NCI-H2107 (cell line): ENCODE measurements around the gene KRTAP3-2.
A peak's percentile ranks its signal among the peaks of the same experiment; 100 is the strongest.

Source experiments
- DNase-seq: peaks from one replicate; lab custom pipeline; 2025; lab: John Stamatoyannopoulos, UW

Gene KRTAP3-2

DNA sequence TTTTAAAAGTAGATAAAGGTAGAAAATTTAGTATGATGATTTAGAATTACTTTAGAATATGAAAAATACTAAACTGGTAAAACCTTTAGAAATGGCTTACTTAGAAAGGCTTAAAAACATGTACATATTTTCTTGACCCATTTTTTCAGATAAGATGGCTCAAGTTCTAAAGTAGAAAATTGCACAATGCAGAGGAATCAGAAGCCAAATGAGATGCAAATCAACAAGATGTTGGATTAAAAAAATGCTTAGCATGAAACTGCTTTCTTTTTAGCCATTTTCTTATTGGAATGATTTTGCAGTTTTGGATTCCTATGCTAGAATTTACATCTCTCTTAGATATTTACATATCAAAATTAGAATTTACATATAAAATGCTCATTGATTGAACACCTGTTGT is 10.7 kb upstream of the KRTAP3-2 start:
- no peak for DNase-seq

GRCh38 chr17:41009936-41010335 is 10.2 kb upstream of the KRTAP3-2 start:
- no peak for DNase-seq

GRCh38 chr17:41009301-41009760 is 9.6 kb upstream of the KRTAP3-2 start:
- DNase-seq: no peak

DNA sequence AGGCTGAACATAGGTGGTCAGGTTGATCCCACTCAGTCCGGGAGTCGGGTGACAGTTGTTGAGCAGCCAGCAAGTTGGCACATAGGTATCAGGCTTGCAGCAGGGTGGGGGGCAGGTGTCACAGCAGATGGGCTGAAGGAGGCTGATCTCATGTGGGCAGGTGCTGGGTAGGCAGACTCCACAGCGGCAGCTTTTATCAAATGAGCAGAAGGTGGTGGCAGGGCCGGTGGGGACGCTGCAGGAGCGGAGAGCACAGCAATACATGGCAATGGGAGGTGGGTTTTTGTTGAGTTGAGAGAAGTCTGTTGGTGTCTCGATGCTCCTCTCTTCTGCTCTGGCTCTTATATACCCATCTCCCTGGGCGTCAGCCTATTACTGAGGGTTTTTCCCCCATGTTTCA is 9.1 kb upstream of the KRTAP3-2 start, which contains the start of gene KRTAP3-1:
Gene KRTAP3-1 (minus strand): TSS at position 318 of the 400 bp plus-strand sequence. CDS start 54 bp downstream, at position 264.
- DNase-seq: peak; percentile 70

DNA sequence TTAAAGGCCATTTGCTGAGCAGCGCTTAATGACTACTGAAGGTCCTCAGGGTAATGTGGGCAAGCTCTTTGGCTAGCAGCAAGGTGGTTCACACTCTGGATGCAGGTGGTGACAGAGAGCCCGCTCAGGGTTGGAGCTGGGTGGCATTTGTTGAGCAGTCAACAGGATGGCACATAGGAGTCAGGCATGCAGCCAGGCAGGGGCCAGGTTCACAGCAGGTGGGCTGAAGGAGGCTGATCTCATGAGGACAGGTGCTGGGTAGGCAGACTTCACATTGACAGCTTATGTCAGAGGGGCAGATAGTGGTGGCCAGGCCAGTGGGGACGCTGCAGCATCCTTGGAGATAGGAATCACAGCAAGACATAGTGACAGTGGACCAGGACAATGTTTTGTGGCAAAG is 4.7 kb upstream of the KRTAP3-2 start:
- no peak for DNase-seq

GRCh38 chr17:41003926-41004325 is 4.2 kb upstream of the KRTAP3-2 start:
- no peak for DNase-seq

- DNase-seq: no peak
Observed at GRCh38 chr17:41002814-41003213, 3.1 kb upstream of the KRTAP3-2 start.

DNA sequence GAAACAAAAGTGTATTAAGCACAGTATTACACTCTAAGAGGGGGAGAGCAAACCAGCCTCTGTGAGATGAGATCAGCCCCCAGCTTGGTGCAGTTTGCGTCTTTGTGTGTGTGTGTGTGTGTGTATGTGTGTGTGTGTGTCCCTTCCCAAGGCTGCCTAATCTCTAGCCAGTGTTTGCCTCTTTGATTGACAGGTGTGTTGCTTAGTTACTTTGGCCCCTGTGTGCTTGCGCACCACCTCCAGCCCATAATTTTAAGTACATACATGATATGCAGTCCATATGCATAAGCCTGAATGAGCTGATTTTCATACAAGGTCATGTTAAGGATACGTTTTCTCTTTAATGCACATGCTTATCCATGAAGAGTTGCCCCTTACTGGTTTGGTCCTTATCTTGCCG is 2.1 kb upstream of the KRTAP3-2 start:
- DNase-seq: no peak

DNA sequence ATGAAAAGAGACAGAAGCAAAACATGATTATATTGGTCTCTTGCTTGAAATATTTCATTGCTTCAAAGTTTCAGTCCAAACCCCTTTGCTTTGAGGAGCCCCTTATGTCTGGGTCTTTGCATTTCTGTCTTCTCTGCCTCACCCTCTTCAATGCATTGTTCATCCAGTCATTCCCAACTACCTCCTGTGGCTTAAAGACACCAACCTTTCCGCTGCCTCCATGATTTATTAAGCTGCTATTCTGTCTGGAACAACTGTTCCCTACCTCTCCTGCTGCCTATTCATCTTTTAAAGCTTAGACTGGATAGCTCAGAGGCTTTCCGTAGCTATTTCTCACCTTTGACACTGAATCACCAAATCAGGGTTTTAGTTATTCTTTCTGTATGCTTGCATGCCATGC is 2.3 kb downstream of the KRTAP3-2 start:
- no peak for DNase-seq

- no peak for DNase-seq
Observed at GRCh38 chr17:40996829-40997228, 2.9 kb downstream of the KRTAP3-2 start.

GRCh38 chr17:40995116-40995515 is 4.6 kb downstream of the KRTAP3-2 start:
- no peak for DNase-seq

DNA sequence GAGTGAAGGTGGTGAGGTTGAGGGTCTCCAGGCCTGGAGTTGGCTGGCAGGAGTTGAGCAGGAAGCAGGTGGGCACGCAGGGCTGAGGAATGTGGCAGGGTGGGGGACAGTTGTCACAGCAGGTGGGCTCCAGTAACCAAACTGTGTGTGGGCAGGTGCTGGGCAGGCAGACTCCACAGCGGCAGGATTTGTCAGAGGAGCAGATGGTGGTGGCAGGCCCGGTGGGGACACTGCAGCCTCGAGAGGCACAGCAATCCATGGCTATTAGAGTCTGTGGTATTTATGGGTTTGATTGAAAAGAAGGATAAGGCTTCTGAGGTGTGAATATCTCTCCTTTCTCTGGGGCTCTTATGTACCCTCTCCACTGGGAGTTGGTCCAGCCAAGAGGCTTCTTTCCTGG is 5.9 kb downstream of the KRTAP3-2 start, which contains the start of gene KRTAP3-3:
Gene KRTAP3-3 (minus strand): TSS at position 326 of the 400 bp plus-strand sequence. CDS start 67 bp downstream, at position 259.
- DNase-seq: no peak

GRCh38 chr17:40993084-40993483 is 6.6 kb downstream of the KRTAP3-2 start:
- no peak for DNase-seq

DNA sequence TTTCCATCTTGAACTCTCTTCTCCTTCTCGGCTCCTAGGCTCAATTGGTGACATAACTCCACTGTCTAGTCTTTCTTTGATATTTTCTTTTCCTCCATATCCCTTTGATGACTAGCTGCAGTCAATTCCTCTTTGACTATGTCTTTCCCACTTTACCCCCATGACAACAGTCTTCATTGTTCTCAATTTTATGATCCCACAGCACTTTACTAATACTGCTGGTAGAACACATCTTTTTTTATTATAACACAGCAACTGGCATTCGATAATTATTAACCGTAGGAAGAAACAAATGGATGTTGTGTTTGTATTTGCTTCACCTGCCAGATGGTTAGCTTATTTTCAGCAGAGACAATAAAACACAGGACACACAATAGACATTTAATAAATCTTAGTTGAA is 7.0 kb downstream of the KRTAP3-2 start:
- no peak for DNase-seq

DNA sequence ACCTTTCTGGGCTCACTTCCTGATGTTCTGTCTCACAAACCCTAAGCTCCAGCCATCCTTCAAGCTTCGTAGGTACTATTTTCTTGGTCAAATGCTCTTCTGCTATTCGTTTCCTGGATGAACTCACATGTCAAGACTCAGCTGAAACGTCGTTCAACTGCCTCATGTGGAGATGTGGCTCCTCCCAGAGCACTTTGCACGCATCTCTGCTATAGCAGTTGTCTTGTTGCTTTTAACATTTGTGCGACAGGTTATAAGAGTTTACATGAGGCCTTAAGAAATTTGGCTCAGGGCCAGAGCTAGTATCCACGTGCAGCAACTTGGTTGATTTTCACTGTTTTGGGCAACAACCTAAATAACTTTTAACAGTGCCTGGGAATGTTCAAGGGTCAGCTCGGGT is 12.8 kb downstream of the KRTAP3-2 start:
- no peak for DNase-seq

DNA sequence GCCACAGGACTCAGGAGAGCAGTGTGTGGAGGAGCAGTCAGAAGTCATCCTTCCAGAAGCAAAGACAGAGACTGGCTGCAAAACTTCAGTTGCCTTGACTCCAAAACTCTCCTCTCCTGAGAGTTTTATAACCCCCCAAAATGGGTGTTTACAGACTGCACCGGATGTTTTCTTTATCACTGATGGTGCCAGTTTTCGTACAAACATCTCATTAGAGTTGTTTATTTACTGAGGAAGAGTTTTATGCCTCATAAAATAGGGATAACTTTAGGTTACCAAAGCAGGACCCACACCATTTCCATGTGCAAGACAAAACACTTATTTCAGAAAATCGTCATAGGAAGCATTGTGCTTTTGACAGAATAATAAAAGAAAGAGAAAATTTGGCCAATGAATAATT is 15.5 kb downstream of the KRTAP3-2 start, which contains the start of gene KRT40:
Gene KRT40 (minus strand): TSS at position 101 of the 400 bp plus-strand sequence. CDS start 53 bp downstream, at position 48.
- DNase-seq: no peak

GRCh38 chr17:40981115-40981514 is 18.6 kb downstream of the KRTAP3-2 start:
- no peak for DNase-seq

GRCh38 chr17:40980596-40980995 is 19.1 kb downstream of the KRTAP3-2 start:
- no peak for DNase-seq

GRCh38 chr17:40980117-40980516 is 19.6 kb downstream of the KRTAP3-2 start:
- DNase-seq: no peak

GRCh38 chr17:40978575-40979151 is 21.0 kb downstream of the KRTAP3-2 start:
- DNase-seq: no peak

DNA sequence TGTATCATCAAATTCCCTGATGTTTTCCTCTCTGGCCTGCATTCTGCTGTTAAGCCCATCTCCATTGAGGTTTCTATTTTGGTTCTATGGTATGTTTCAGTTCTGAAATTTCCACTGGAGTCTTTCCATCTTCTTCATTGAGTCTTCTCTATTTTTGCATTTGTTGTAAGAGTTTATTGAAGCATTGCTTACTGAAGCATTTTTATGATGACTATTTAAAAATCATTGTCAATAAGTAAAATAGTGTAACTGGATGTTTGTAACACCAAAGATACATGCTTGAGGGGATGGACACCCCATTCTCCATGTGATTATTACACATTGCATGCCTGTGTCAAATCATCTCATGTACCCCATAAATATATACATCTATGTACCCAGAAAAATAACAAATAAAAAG is 24.2 kb downstream of the KRTAP3-2 start:
- DNase-seq: no peak

GRCh38 chr17:40974366-40974765 is 25.3 kb downstream of the KRTAP3-2 start:
- no peak for DNase-seq

DNA sequence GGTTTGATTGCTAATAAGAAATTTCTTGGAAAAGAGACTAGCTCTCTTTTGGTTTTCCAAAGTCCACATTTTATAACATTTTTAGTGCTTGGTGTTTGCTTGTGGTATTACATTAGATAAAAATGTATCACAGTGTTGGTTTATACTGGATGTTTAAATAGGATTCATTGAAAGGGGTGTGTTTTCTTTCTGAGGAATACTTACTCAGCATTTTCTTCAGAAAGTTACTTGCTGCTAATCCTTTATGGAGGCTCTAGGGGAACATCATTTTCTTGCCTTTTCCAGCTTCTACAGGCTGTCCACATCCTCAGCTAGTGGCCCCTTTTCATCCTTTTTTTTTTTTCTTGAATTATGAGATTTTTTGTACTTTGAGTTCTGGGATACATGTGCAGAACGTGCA is 32.1 kb downstream of the KRTAP3-2 start:
- DNase-seq: no peak

- DNase-seq: no peak
Observed at GRCh38 chr17:40966848-40967247, 32.9 kb downstream of the KRTAP3-2 start, which contains the start of gene KRT39. Gene KRT39 (minus strand): TSS chr17:40966948. CDS start chr17:40966856, 92 bp downstream.
